ENCODE measurements around the gene CUL9.

The CUL9 gene

GRCh38 chr6:43257367-43258145 is 75.6 kb downstream of the CUL9 start:
- DNase-seq (ENCODE audit: low spot score) = no peak

- DNase-seq (ENCODE audit: low spot score) = no peak
Observed at GRCh38 chr6:43258180-43258579, 76.2 kb downstream of the CUL9 start.

- DNase-seq (ENCODE audit: low spot score) = no peak
Observed at GRCh38 chr6:43258807-43259686, 77.1 kb downstream of the CUL9 start.

- no peak for DNase-seq (ENCODE audit: low spot score)
Observed at GRCh38 chr6:43260791-43261190, 78.8 kb downstream of the CUL9 start.

- DNase-seq (ENCODE audit: low spot score) = no peak
Observed at GRCh38 chr6:43261198-43261597, 79.2 kb downstream of the CUL9 start.

- DNase-seq (ENCODE audit: low spot score) = no peak
Observed at GRCh38 chr6:43262000-43262779, 80.2 kb downstream of the CUL9 start.

- no peak for DNase-seq (ENCODE audit: low spot score)
Observed at GRCh38 chr6:43262780-43263313, 80.9 kb downstream of the CUL9 start.

- peak; percentile 83 for DNase-seq (ENCODE audit: low spot score)
Observed at GRCh38 chr6:43263314-43264178, 81.5 kb downstream of the CUL9 start.

GRCh38 chr6:43264599-43265145 is 82.7 kb downstream of the CUL9 start:
- no peak for DNase-seq (ENCODE audit: low spot score)

- DNase-seq (ENCODE audit: low spot score) = no peak
Observed at GRCh38 chr6:43265564-43265963, 83.6 kb downstream of the CUL9 start.

GRCh38 chr6:43267619-43268354 is 85.8 kb downstream of the CUL9 start:
- DNase-seq (ENCODE audit: low spot score) = no peak

GRCh38 chr6:43268355-43268700 is 86.3 kb downstream of the CUL9 start:
- no peak for DNase-seq (ENCODE audit: low spot score)

GRCh38 chr6:43268782-43269272 is 86.8 kb downstream of the CUL9 start:
- no peak for DNase-seq (ENCODE audit: low spot score)

- DNase-seq (ENCODE audit: low spot score) = peak; percentile 51
Observed at GRCh38 chr6:43269273-43270007, 87.4 kb downstream of the CUL9 start.

GRCh38 chr6:43271103-43271815 is 89.3 kb downstream of the CUL9 start:
- peak; percentile 72 for DNase-seq (ENCODE audit: low spot score)

- DNase-seq (ENCODE audit: low spot score) = no peak
Observed at GRCh38 chr6:43271944-43272343, 89.9 kb downstream of the CUL9 start.

GRCh38 chr6:43273707-43274106 is 91.7 kb downstream of the CUL9 start:
- no peak for DNase-seq (ENCODE audit: low spot score)
